PC-3 (cell line): Measurements from ENCODE around the gene MAGI1.

Source experiments
- CTCF ChIP-seq: fragments of 300-600 bp; sonication (generic); conservative IDR thresholded peaks from 2 replicates; pipeline ENCODE4 v1.5.1; 2017; ENCODE audit warnings: antibody characterized with exemption, low read depth, mild to moderate bottlenecking, low read length
- EZH2 ChIP-seq: fragments of 300-600 bp; sonication (generic); IDR thresholded peaks from one replicate; pipeline ENCODE4 v1.6.1; 2017; ENCODE audit warnings: antibody characterized with exemption, mild to moderate bottlenecking, low read length; ENCODE audit not compliant: unreplicated experiment
- EZH2phosphoT487 ChIP-seq: fragments of 300-600 bp; sonication (generic); IDR thresholded peaks from 2 replicates; pipeline ENCODE4 v1.6.1; 2018; ENCODE audit warnings: mild to moderate bottlenecking, antibody characterized with exemption, low read length, borderline replicate concordance

GRCh38 chr3:65777050-65777449 is 261.7 kb downstream of the MAGI1 start:
- TF ChIP-seq CTCF (no peak), EZH2 (no peak), EZH2phosphoT487 (no peak)
